Measurements from ENCODE around the gene MAPK4. TPM values are rescaled to one million over a fixed set of nuclear protein-coding genes. Genes with fewer than 3 reads are reported as not detected.

The MAPK4 gene
- total RNA-seq, 1 donor from 2014 or later, result 9.3 TPM

DNA sequence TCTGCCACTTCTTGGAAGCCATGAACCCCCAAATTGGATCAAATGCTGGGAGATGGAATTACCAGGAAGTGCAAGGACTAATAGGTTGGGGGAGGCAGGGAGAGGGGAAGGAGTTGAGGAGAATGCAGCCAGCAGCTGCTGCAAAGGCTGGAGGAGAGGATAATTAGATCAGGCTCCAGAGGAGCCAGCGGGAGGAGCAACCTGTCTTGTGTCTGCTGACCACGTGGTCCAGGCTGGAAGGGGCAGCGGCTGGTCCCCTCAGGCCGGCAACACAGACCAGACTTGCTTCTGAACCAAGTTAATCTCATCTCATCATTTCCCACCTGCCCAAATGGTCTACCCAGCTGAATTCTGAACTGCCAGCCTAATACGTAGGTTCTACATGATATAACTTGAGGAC lies 191.6 kb downstream of the MAPK4 start:
- peaks cover 41% of the 10 kb centered on the region for H3K4me1 Mint-ChIP-seq
- peaks cover 2% of the 10 kb centered on the region for H3K9me3 Mint-ChIP-seq
- H3K36me3 Mint-ChIP-seq (ENCODE audit: low read depth), result no peaks in the 10 kb centered on the region
- H3K27ac Mint-ChIP-seq (ENCODE audit: unreplicated experiment), result no peak overlapping the region
- H3K27me3 Mint-ChIP-seq (ENCODE audit: low read depth), result no peaks in the 10 kb centered on the region
- H3K4me3 Mint-ChIP-seq, result no peak overlapping the region
- TF ChIP-seq, protein P1, sequence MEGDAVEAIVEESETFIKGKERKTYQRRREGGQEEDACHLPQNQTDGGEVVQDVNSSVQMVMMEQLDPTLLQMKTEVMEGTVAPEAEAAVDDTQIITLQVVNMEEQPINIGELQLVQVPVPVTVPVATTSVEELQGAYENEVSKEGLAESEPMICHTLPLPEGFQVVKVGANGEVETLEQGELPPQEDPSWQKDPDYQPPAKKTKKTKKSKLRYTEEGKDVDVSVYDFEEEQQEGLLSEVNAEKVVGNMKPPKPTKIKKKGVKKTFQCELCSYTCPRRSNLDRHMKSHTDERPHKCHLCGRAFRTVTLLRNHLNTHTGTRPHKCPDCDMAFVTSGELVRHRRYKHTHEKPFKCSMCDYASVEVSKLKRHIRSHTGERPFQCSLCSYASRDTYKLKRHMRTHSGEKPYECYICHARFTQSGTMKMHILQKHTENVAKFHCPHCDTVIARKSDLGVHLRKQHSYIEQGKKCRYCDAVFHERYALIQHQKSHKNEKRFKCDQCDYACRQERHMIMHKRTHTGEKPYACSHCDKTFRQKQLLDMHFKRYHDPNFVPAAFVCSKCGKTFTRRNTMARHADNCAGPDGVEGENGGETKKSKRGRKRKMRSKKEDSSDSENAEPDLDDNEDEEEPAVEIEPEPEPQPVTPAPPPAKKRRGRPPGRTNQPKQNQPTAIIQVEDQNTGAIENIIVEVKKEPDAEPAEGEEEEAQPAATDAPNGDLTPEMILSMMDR (conservative IDR thresholded peaks at IDR 0.05), result no peak
- no peak for DNase-seq (ENCODE audit: low read depth, low spot score)

DNA sequence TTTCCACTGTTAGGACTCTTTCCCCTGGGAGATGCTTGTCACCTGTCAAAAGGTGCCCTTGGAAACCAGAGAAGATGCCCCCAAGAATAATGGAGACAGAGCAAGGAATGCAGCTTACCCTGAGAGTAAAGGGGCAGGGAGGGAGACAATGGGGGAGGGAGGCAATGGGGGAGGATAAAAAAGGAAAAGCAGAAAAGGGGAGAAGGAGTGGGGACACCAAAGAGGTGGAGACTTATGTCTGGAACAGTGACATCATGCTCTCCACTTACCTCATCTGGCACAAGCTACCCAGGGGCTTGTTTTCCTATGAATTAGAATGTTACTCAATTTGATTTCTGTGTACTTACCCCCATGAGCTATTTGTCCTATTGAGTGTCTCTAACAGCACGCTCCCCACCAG lies 192.1 kb downstream of the MAPK4 start:
- Mint-ChIP-seq H3K27me3 (ENCODE audit: low read depth) (no peaks in the 10 kb centered on the region), H3K9me3 (peaks cover 2% of the 10 kb centered on the region), H3K36me3 (ENCODE audit: low read depth) (no peaks in the 10 kb centered on the region), H3K4me1 (peaks cover 41% of the 10 kb centered on the region), H3K27ac (ENCODE audit: unreplicated experiment) (no peak overlapping the region), H3K4me3 (no peak overlapping the region)
- TF ChIP-seq, protein P1 (conservative IDR thresholded peaks at IDR 0.05), result no peak
- no peak for DNase-seq (ENCODE audit: low read depth, low spot score)

DNA sequence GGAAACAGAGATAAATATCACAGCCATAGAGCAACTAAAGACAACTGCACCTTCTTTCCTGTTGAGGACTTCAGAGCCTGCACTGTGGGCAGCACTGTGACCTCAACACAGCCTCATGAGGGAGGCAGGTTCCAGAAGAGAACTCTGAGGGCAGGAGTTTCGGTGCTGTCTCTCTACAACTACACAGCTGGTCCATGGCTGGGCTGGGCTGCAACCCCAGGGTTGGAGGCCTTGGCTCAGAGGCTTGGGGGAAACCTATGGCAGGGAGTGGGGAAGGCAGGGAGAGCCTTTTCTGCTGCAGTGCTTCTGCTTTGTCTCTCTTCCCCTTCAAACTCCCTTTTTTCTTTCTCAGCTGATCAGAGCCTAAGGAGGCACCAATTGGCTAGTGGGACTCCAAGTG lies 193.4 kb downstream of the MAPK4 start:
- H3K4me1 Mint-ChIP-seq, result peaks cover 33% of the 10 kb centered on the region
- TF ChIP-seq, protein P1 (conservative IDR thresholded peaks at IDR 0.05), result no peak
- H3K4me3 Mint-ChIP-seq, result no peak overlapping the region
- H3K27me3 Mint-ChIP-seq (ENCODE audit: low read depth), result no peaks in the 10 kb centered on the region
- no peak overlapping the region for H3K27ac Mint-ChIP-seq (ENCODE audit: unreplicated experiment)
- no peaks in the 10 kb centered on the region for H3K36me3 Mint-ChIP-seq (ENCODE audit: low read depth)
- no peak for DNase-seq (ENCODE audit: low read depth, low spot score)
- H3K9me3 Mint-ChIP-seq, result no peaks in the 10 kb centered on the region

DNA sequence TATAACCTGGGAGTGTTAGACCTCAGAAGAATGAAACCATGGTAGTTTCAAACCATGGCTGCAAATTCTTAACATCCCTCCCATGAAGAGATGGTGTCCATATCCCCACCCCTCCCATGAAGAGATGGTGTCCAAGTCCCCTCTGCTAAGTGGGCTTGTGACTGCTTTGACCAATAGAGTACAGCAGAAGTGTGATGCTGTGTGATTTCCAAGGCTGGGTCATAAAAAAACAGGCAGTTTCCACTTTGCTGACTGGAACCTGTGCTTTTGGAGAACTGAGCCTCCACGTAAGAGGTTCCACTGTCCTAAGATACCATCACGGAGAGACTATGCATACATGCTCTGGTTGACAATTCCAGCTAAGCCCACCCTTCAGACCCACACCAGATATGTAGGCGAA lies 194.4 kb downstream of the MAPK4 start:
- peaks cover 23% of the 10 kb centered on the region for H3K4me1 Mint-ChIP-seq

DNA sequence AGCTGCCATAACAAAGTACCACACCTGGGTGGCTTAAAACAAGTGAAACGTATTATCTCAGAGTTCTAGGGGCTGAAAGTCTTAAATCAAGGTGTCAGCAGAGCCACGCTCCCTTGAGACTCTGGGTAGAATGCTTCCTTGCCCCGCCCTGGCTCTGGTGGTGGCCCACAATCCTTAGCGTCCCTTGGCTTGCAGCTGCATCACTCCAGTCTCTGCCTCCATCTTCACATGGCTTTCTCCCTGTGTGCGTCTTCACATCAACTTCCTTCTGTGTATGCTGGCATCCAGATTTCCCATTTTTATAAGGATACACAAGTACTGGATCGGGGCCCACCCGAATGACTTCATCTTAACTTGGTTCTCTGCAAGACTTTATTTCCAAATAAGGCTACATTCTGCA lies 197.5 kb downstream of the MAPK4 start:
- H3K4me1 Mint-ChIP-seq, result no peaks in the 10 kb centered on the region
- no peaks in the 10 kb centered on the region for H3K36me3 Mint-ChIP-seq (ENCODE audit: low read depth)
- H3K4me3 Mint-ChIP-seq, result no peak overlapping the region
- no peak for DNase-seq (ENCODE audit: low read depth, low spot score)
- TF ChIP-seq, protein P1 (conservative IDR thresholded peaks at IDR 0.05), result no peak
- H3K27me3 Mint-ChIP-seq (ENCODE audit: low read depth), result no peaks in the 10 kb centered on the region
- H3K9me3 Mint-ChIP-seq, result no peaks in the 10 kb centered on the region
- H3K27ac Mint-ChIP-seq (ENCODE audit: unreplicated experiment), result no peak overlapping the region

More for the DNA sequence above, 194.4 kb downstream of the MAPK4 start:
- Mint-ChIP-seq H3K27me3 (ENCODE audit: low read depth) (no peaks in the 10 kb centered on the region), H3K36me3 (ENCODE audit: low read depth) (no peaks in the 10 kb centered on the region), H3K9me3 (no peaks in the 10 kb centered on the region), H3K27ac (ENCODE audit: unreplicated experiment) (no peak overlapping the region), H3K4me3 (no peak overlapping the region)
- DNase-seq (ENCODE audit: low read depth, low spot score), result no peak
- TF ChIP-seq, protein P1 (conservative IDR thresholded peaks at IDR 0.05), result no peak

DNA sequence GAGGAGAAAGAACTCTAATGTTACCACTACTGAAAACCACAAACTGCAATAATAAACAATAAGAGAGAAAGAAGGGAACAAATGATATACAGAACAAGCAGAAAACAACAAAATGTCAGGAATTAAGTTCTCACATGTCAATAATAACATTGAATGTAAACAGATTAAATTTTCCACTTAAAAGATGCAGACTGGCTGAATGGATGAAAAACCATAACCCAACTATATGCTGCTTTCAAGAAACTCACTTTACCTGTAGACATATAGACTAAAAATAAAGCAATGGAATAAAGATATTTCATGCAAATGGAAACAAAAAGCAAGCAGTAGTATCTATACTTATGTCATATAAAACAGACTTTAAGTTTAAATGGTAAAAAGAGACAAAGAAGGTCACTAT lies 209.6 kb downstream of the MAPK4 start:
- H3K36me3 Mint-ChIP-seq (ENCODE audit: low read depth), result peaks cover 14% of the 10 kb centered on the region

More for the DNA sequence above, 209.6 kb downstream of the MAPK4 start:
- no peak for DNase-seq (ENCODE audit: low read depth, low spot score)
- Mint-ChIP-seq H3K4me1 (no peaks in the 10 kb centered on the region), H3K4me3 (no peak overlapping the region), H3K9me3 (peaks cover 21% of the 10 kb centered on the region), H3K27me3 (ENCODE audit: low read depth) (no peaks in the 10 kb centered on the region), H3K27ac (ENCODE audit: unreplicated experiment) (no peak overlapping the region)
- TF ChIP-seq, protein P1 (conservative IDR thresholded peaks at IDR 0.05), result no peak
